ENCODE data around the gene MRPL45.

The MRPL45 gene

GRCh38 chr17:38353668-38354067 lies 56.7 kb downstream of the MRPL45 start:
- TF ChIP-seq CTCF (IDR thresholded peaks at IDR 0.05) = no peak
- H3K27me3 ChIP-seq (ENCODE audit: control insufficient read depth, insufficient read depth, low read length) = no peaks in the 10 kb centered on the region
- H3K27ac ChIP-seq = no peak overlapping the region
- peaks cover 38% of the 10 kb centered on the region for H3K79me2 ChIP-seq
- H3K4me3 ChIP-seq (ENCODE audit: low read depth, low read length) = peak overlapping the region; percentile 62
- H2AFZ ChIP-seq = no peak overlapping the region
- H3K36me3 ChIP-seq (ENCODE audit: control insufficient read depth, insufficient read depth, low read length) = no peaks in the 10 kb centered on the region
- no peaks in the 10 kb centered on the region for H3K9me3 ChIP-seq (ENCODE audit: control insufficient read depth, low read length)
- peaks cover 9% of the 10 kb centered on the region for H3K4me1 ChIP-seq
- peak overlapping the region; percentile 64 for H3K4me2 ChIP-seq (ENCODE audit: low read length)
- H3K9ac ChIP-seq = no peak overlapping the region

GRCh38 chr17:38354466-38354865 lies 57.5 kb downstream of the MRPL45 start:
- Histone ChIP-seq H3K4me2 (ENCODE audit: low read length) (no peak overlapping the region), H3K4me3 (ENCODE audit: low read depth, low read length) (no peak overlapping the region), H3K27me3 (ENCODE audit: control insufficient read depth, insufficient read depth, low read length) (no peaks in the 10 kb centered on the region), H2AFZ (no peak overlapping the region), H3K9ac (no peak overlapping the region), H3K79me2 (peaks cover 44% of the 10 kb centered on the region), H3K9me3 (ENCODE audit: control insufficient read depth, low read length) (no peaks in the 10 kb centered on the region), H3K4me1 (peaks cover 9% of the 10 kb centered on the region), H3K27ac (no peak overlapping the region), H3K36me3 (ENCODE audit: control insufficient read depth, insufficient read depth, low read length) (no peaks in the 10 kb centered on the region)
- no peak for TF ChIP-seq CTCF (IDR thresholded peaks at IDR 0.05)

- peaks cover 46% of the 10 kb centered on the region for H3K79me2 ChIP-seq
- H3K4me1 ChIP-seq = peaks cover 9% of the 10 kb centered on the region
- H3K27ac ChIP-seq = no peak overlapping the region
- H3K9ac ChIP-seq = no peak overlapping the region
- no peak for TF ChIP-seq CTCF (IDR thresholded peaks at IDR 0.05)
- H3K27me3 ChIP-seq (ENCODE audit: control insufficient read depth, insufficient read depth, low read length) = no peaks in the 10 kb centered on the region
- H3K4me3 ChIP-seq (ENCODE audit: low read depth, low read length) = no peak overlapping the region
- H3K36me3 ChIP-seq (ENCODE audit: control insufficient read depth, insufficient read depth, low read length) = no peaks in the 10 kb centered on the region
- H2AFZ ChIP-seq = no peak overlapping the region
- H3K4me2 ChIP-seq (ENCODE audit: low read length) = no peak overlapping the region
- no peaks in the 10 kb centered on the region for H3K9me3 ChIP-seq (ENCODE audit: control insufficient read depth, low read length)
Measured at GRCh38 chr17:38355251-38355650, 58.3 kb downstream of the MRPL45 start.

GRCh38 chr17:38357486-38358123 lies 60.6 kb downstream of the MRPL45 start:
- H3K4me3 ChIP-seq (ENCODE audit: low read depth, low read length) = no peak overlapping the region
- no peak overlapping the region for H3K27ac ChIP-seq

More at GRCh38 chr17:38357486-38358123, 60.6 kb downstream of the MRPL45 start:
- peaks cover 9% of the 10 kb centered on the region for H3K4me1 ChIP-seq
- no peaks in the 10 kb centered on the region for H3K9me3 ChIP-seq (ENCODE audit: control insufficient read depth, low read length)
- no peak overlapping the region for H3K4me2 ChIP-seq (ENCODE audit: low read length)
- H3K79me2 ChIP-seq = peaks cover 55% of the 10 kb centered on the region
- H2AFZ ChIP-seq = no peak overlapping the region
- H3K27me3 ChIP-seq (ENCODE audit: control insufficient read depth, insufficient read depth, low read length) = no peaks in the 10 kb centered on the region
- no peak overlapping the region for H3K9ac ChIP-seq
- no peak for TF ChIP-seq CTCF (IDR thresholded peaks at IDR 0.05)
- H3K36me3 ChIP-seq (ENCODE audit: control insufficient read depth, insufficient read depth, low read length) = no peaks in the 10 kb centered on the region

Data from parathyroid adenoma (tissue), 2 donors.